Measurements from ENCODE around the gene SEC24C.

GRCh38 chr10:73756183-73756582 is 12.0 kb downstream of the SEC24C start:
- TF ChIP-seq, protein P1, sequence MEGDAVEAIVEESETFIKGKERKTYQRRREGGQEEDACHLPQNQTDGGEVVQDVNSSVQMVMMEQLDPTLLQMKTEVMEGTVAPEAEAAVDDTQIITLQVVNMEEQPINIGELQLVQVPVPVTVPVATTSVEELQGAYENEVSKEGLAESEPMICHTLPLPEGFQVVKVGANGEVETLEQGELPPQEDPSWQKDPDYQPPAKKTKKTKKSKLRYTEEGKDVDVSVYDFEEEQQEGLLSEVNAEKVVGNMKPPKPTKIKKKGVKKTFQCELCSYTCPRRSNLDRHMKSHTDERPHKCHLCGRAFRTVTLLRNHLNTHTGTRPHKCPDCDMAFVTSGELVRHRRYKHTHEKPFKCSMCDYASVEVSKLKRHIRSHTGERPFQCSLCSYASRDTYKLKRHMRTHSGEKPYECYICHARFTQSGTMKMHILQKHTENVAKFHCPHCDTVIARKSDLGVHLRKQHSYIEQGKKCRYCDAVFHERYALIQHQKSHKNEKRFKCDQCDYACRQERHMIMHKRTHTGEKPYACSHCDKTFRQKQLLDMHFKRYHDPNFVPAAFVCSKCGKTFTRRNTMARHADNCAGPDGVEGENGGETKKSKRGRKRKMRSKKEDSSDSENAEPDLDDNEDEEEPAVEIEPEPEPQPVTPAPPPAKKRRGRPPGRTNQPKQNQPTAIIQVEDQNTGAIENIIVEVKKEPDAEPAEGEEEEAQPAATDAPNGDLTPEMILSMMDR (IDR thresholded peaks at IDR 0.05; ENCODE audit: insufficient read depth, low read length), result no peak
- TF ChIP-seq SPI1 (IDR thresholded peaks at IDR 0.05; ENCODE audit: borderline replicate concordance, low read depth) (no peak), GABPA (IDR thresholded peaks at IDR 0.05; ENCODE audit: low read depth) (no peak), POLR2AphosphoS5 (IDR thresholded peaks at IDR 0.05; ENCODE audit: low read depth) (no peak)
- TF ChIP-seq, protein P2, sequence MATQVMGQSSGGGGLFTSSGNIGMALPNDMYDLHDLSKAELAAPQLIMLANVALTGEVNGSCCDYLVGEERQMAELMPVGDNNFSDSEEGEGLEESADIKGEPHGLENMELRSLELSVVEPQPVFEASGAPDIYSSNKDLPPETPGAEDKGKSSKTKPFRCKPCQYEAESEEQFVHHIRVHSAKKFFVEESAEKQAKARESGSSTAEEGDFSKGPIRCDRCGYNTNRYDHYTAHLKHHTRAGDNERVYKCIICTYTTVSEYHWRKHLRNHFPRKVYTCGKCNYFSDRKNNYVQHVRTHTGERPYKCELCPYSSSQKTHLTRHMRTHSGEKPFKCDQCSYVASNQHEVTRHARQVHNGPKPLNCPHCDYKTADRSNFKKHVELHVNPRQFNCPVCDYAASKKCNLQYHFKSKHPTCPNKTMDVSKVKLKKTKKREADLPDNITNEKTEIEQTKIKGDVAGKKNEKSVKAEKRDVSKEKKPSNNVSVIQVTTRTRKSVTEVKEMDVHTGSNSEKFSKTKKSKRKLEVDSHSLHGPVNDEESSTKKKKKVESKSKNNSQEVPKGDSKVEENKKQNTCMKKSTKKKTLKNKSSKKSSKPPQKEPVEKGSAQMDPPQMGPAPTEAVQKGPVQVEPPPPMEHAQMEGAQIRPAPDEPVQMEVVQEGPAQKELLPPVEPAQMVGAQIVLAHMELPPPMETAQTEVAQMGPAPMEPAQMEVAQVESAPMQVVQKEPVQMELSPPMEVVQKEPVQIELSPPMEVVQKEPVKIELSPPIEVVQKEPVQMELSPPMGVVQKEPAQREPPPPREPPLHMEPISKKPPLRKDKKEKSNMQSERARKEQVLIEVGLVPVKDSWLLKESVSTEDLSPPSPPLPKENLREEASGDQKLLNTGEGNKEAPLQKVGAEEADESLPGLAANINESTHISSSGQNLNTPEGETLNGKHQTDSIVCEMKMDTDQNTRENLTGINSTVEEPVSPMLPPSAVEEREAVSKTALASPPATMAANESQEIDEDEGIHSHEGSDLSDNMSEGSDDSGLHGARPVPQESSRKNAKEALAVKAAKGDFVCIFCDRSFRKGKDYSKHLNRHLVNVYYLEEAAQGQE (IDR thresholded peaks at IDR 0.05; ENCODE audit: insufficient replicate concordance, low read depth), result no peak

All from HL-60 (cell line).